Measurements from ENCODE around the gene FBRS. TPM values are rescaled to one million over a fixed set of nuclear protein-coding genes. Genes with fewer than 3 reads are reported as not detected.
A peak's percentile ranks its signal among the peaks of the same experiment; 100 is the strongest.
"Not testable (repeated sequence)": the region's sequence is repeated elsewhere in the genome, so short reads cannot be mapped to it uniquely, and the experiment has no call there.

The FBRS gene
- total RNA-seq, 2 experiments from 2014 or later = 36.8 to 89.8 TPM

- DNase-seq (ENCODE audit: low spot score) = no peak
- Histone ChIP-seq H3K36me3 (ENCODE audit: insufficient read depth, low read length) (no peaks in the 10 kb centered on the region), H3K9me2 (ENCODE audit: insufficient read depth, low read length) (no peaks in the 10 kb centered on the region), H3K4me1 (ENCODE audit: insufficient read depth, low read length, poor library complexity, severe bottlenecking) (peaks cover 23% of the 10 kb centered on the region), H3K79me2 (ENCODE audit: insufficient read depth, low read depth, low read length) (peaks cover 12% of the 10 kb centered on the region; the same call in 1 of the 2 replicates), H2AFZ (ENCODE audit: low read length) (peak overlapping the region; percentile 57; the same call in 1 of the 2 replicates), H3K27ac (ENCODE audit: low read depth, low read length, poor library complexity, severe bottlenecking) (peak overlapping the region; percentile 65), H3K9me3 (ENCODE audit: low read length) (no peaks in the 10 kb centered on the region), H4K20me1 (ENCODE audit: insufficient read depth, low read length) (no peaks in the 10 kb centered on the region), H3K4me3 (ENCODE audit: low read depth, low read length, poor library complexity, severe bottlenecking) (peak overlapping the region; percentile 88), H3K4me2 (ENCODE audit: low read length) (peak overlapping the region; percentile 68)
- intact Hi-C loops (cut with micrococcal nuclease; ENCODE audit: unreplicated experiment) = no loop called here
- TF ChIP-seq CTCF (conservative IDR thresholded peaks at IDR 0.05; ENCODE audit: low read length) (no peak), EZH2phosphoT487 (IDR thresholded peaks at IDR 0.05; ENCODE audit: borderline replicate concordance, low read depth, low read length) (no peak)
- CTCF ChIA-PET (ENCODE audit: unreplicated experiment) = interaction anchor here (0.9 kb wide), 1 partner anchor 99 kb away, joined by 5 read pairs; the partner anchor contains the start of gene ZNF747
- POLR2A ChIA-PET = interaction anchor here (1.0 to 1.1 kb wide), 2 partner anchors 10 to 25 kb away, joined by 3 read pairs; partner anchors contain the start of gene FBRS
- BruUV-seq (replicated peaks) = TSS peak; percentile 98
Observed at GRCh38 chr16:30633526-30633925, 24.7 kb upstream of the FBRS start.

- intact Hi-C loops (cut with micrococcal nuclease; ENCODE audit: unreplicated experiment) = no loop called here
- H3K4me1 ChIP-seq (ENCODE audit: insufficient read depth, low read length, poor library complexity, severe bottlenecking) = peaks cover 14% of the 10 kb centered on the region
- H3K9me2 ChIP-seq (ENCODE audit: insufficient read depth, low read length) = no peaks in the 10 kb centered on the region
- ChIA-PET CTCF (ENCODE audit: unreplicated experiment) (no interaction called here), POLR2A (interaction anchor here (0.6 to 1.7 kb wide), 4 partner anchors 14 to 128 kb away, joined by 3 to 5 read pairs (median 4); no protein-coding TSS in a partner anchor)
- H3K79me2 ChIP-seq (ENCODE audit: insufficient read depth, low read depth, low read length) = peaks cover 12% of the 10 kb centered on the region; the same call in 1 of the 2 replicates
- TF ChIP-seq CTCF (conservative IDR thresholded peaks at IDR 0.05; ENCODE audit: low read length) (no peak), EZH2phosphoT487 (IDR thresholded peaks at IDR 0.05; ENCODE audit: borderline replicate concordance, low read depth, low read length) (no peak)
- DNase-seq (ENCODE audit: low spot score) = no peak
- H4K20me1 ChIP-seq (ENCODE audit: insufficient read depth, low read length) = no peaks in the 10 kb centered on the region
- H3K36me3 ChIP-seq (ENCODE audit: insufficient read depth, low read length) = no peaks in the 10 kb centered on the region
- no peak overlapping the region for H2AFZ ChIP-seq (ENCODE audit: low read length)
- peak overlapping the region; percentile 90; the same call in 1 of the 2 replicates for H3K4me2 ChIP-seq (ENCODE audit: low read length)
- H3K27ac ChIP-seq (ENCODE audit: low read depth, low read length, poor library complexity, severe bottlenecking) = no peak overlapping the region
- no peak overlapping the region for H3K4me3 ChIP-seq (ENCODE audit: low read depth, low read length, poor library complexity, severe bottlenecking)
- H3K9me3 ChIP-seq (ENCODE audit: low read length) = no peaks in the 10 kb centered on the region
- no TSS peak for BruUV-seq (replicated peaks)
Observed at GRCh38 chr16:30636599-30636998, 21.6 kb upstream of the FBRS start.

- H3K9me2 ChIP-seq (ENCODE audit: insufficient read depth, low read length); H3K9me3 ChIP-seq (ENCODE audit: low read length); H3K4me2 ChIP-seq (ENCODE audit: low read length); intact Hi-C loops (cut with micrococcal nuclease; ENCODE audit: unreplicated experiment); H2AFZ ChIP-seq (ENCODE audit: low read length); H3K27ac ChIP-seq (ENCODE audit: low read depth, low read length, poor library complexity, severe bottlenecking); CTCF ChIA-PET (ENCODE audit: unreplicated experiment); H4K20me1 ChIP-seq (ENCODE audit: insufficient read depth, low read length); H3K4me3 ChIP-seq (ENCODE audit: low read depth, low read length, poor library complexity, severe bottlenecking); H3K36me3 ChIP-seq (ENCODE audit: insufficient read depth, low read length); DNase-seq (ENCODE audit: low spot score); BruUV-seq (replicated peaks): not testable (repeated sequence)
- Histone ChIP-seq H3K79me2 (ENCODE audit: insufficient read depth, low read depth, low read length) (peaks cover 12% of the 10 kb centered on the region; the same call in 1 of the 2 replicates), H3K4me1 (ENCODE audit: insufficient read depth, low read length, poor library complexity, severe bottlenecking) (peaks cover 14% of the 10 kb centered on the region)
- POLR2A ChIA-PET = interaction anchor here (0.6 to 1.7 kb wide), 8 partner anchors 11 to 126 kb away, joined by 3 to 4 read pairs (median 4); partner anchors contain the start of gene ZNF688
Observed at GRCh38 chr16:30637139-30637538, 21.1 kb upstream of the FBRS start.
